DOHH2 (cell line): ENCODE results near the gene BHLHE23.

Experiments used
- CTCF ChIP-seq: fragments of 200-600 bp; sonication (generic); IDR thresholded peaks from one replicate; pipeline ENCODE4 v1.5.1; 2014; ENCODE audit warnings: antibody characterized with exemption, mild to moderate bottlenecking, low read depth, low read length; ENCODE audit not compliant: poor library complexity, severe bottlenecking
- EZH2phosphoT487 ChIP-seq: fragments of 200-600 bp; sonication (generic); IDR thresholded peaks from 2 replicates; pipeline ENCODE4 v1.6.1; 2017; ENCODE audit warnings: borderline replicate concordance, mild to moderate bottlenecking, antibody characterized with exemption, low read length, moderate library complexity, mixed read lengths

GRCh38 chr20:63000036-63000435, 6.7 kb downstream of the BHLHE23 start:
- TF ChIP-seq CTCF = no peak
- no peak for TF ChIP-seq EZH2phosphoT487
